GM20000 (cell line): Measurements from ENCODE around the gene CD36.
A peak's percentile ranks its signal among the peaks of the same experiment; 100 is the strongest.

ENCODE experiments used
- DNase-seq: peaks from one replicate; pipeline ENCODE4 v3.0.0; 2012; ENCODE audit warnings: low spot score
- TF ChIP-seq, protein P1 (sequence below): IDR thresholded peaks from 2 replicates; pipeline ENCODE4 v1.5.1; 2012; ENCODE audit warnings: mild to moderate bottlenecking, control low read depth; ENCODE audit errors: extremely low read depth, missing control alignments

CD36 gene

DNA sequence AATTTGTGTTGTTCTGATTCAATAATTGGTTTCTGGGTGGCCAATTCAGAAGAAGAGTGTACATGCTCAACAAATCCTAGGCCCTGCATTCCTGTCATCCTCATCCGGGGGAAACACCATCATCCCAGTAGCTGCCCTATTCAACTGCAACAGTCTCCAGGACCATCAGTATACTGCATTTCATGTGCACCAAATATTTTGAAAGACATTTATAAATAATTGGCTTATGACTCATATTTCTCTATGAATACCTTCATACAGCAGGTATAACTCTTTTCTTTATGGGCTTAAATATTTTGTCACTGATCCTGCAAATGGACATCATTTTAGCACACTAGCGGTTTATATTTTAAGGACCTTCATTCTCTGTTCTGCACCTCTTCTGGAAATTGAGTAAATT is 38.0 kb downstream of the CD36 start:
- no peak for DNase-seq
- TF ChIP-seq, protein P1, sequence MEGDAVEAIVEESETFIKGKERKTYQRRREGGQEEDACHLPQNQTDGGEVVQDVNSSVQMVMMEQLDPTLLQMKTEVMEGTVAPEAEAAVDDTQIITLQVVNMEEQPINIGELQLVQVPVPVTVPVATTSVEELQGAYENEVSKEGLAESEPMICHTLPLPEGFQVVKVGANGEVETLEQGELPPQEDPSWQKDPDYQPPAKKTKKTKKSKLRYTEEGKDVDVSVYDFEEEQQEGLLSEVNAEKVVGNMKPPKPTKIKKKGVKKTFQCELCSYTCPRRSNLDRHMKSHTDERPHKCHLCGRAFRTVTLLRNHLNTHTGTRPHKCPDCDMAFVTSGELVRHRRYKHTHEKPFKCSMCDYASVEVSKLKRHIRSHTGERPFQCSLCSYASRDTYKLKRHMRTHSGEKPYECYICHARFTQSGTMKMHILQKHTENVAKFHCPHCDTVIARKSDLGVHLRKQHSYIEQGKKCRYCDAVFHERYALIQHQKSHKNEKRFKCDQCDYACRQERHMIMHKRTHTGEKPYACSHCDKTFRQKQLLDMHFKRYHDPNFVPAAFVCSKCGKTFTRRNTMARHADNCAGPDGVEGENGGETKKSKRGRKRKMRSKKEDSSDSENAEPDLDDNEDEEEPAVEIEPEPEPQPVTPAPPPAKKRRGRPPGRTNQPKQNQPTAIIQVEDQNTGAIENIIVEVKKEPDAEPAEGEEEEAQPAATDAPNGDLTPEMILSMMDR = no peak

DNA sequence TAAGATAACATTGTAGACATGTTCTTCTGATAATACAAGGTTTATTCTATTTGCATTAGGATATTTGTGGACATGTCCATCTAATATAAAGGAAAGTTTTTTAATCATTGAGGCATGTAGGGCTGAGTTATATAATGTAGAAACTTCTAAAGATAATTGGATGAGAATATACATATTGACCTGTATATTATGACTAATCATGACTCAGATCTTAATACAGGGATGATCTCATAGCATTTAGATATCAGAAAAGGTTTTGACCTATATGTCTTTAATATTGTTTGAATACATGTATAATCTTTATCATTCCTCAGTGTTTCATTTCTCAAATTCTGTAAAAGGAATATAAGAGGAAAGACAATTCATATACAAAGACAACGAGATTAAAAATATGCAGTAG is 39.2 kb downstream of the CD36 start:
- TF ChIP-seq, protein P1 = no peak
- DNase-seq = no peak

DNA sequence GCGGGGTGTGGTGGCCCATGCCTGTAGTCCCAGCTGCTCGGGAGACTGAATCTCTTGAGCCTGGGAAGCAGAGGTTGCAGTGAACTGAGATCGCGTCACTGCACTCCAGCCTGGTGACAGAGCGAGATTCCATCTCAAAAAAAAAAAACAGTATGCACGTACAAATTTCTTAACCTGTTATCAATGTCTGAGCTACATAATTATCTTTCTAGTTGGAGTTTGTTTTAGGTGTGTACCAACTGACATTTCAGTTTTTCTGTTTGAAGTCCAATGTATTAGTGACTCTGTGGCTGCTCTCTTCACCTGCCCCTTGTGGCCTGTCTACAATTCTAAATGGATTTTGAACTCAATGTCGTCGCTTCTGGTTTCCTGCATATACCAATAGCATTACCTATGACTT is 40.3 kb downstream of the CD36 start:
- TF ChIP-seq, protein P1 = no peak
- no peak for DNase-seq

DNA sequence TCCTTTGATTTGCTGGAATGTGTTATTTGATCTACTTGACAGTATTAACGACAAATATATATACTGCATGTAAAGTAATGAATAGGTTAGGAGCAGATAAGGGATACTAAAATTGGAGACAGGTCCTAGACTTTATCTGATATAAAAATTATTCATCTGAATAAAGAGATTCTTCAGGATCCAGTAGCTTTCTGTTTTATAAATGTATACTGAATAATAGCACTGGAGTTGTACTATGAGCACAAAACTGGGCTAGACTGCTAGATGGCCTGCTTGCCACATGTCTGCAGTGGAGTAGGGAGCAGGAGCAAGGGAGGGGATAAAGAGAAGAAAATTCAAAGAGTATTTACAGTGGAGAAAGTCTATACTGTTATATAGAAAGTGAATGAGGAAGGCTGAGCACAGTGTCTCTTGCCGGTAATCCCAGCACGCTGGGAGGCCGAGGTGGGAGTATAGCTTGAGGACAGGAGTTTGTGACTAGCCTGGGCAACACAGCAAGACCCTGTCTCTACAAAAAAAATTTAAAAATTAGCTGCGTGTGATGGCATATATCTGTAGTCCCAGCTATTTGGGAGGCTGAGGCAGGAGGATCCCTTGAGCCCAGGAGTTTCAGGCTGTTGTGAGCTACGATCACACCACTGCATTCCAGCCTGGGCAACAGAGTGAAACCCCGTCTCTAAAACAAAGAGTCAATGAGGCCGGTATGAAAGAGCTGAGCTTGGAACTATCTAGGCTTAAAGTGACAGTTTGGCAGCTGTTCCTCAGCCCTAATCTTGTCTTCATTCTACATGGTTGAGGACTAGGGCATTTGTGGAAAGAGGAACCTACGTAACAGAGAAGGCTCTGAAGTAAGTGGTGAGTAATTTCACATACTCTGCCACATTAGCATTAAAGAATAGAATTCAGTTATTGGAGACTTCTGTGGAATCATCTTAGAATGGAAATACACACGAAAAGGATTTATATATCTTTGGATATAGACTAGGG is 41.8 kb downstream of the CD36 start:
- TF ChIP-seq, protein P1 = no peak
- no peak for DNase-seq

DNA sequence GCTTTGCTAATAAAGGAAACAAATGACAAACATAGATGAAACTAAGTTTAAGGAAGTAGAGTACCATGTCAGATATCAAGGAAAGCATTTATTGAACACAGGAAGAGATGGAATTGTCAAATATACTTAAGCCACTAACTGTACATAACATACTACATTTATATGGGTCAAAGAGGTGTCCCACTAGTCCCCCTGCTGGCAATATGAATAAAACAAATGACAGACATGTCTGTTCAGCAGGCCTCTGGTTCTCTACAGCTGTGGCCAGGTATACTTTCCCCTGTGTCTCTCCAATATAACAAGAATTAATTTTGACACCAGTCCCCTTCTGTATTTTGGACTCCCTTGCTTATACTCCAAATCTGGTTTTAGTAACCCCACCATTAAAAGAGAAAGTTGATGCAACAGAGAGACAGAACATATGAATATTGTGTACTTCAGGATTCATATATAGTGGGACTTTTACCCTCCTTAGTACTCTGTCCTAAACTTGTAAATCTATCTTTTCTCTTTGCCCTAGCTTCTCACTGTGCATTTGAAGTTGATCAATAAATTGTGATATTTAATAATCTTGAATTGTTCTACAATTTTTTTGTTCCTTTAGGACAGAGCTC is 42.9 kb downstream of the CD36 start:
- TF ChIP-seq, protein P1 = no peak
- peak; percentile 10 for DNase-seq

DNA sequence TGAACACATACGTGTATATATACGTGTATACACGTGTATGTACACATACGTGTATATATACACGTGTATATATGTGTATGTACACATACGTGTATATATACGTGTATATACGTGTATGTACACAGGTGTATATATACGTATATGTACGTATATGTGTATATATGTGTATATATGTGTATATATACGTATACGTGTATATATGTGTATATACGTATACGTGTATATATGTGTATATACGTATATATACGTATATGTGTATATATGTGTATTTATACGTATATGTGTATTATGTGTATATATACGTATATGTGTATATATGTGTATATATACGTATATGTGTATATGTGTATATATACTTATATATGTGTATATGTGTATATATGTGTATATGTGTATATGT is 44.3 kb downstream of the CD36 start:
- TF ChIP-seq, protein P1 = no peak
- no peak for DNase-seq

DNA sequence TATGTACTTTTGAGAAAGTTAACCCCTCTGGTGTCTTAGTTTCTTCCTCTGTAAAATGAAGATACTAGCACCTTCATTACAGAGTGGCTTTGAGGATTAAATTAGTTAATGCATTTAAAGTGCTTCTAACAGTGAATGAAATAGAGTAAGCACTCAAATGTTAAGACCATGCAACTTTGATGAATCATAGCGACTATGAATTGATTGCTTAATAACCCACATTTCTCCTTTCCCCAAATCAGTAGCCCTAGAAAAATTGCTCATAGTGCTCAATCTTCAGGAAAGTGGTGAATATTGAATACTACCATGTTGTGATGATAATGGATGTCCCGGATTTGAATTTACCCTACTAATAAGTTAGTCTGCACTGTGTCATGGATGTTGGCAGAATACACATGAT is 48.1 kb downstream of the CD36 start:
- DNase-seq = no peak
- TF ChIP-seq, protein P1 = no peak
